HepG2 (cell line): Measurements from ENCODE around the gene DDR1. TPM values are rescaled to one million over a fixed set of nuclear protein-coding genes. Genes with fewer than 3 reads are reported as not detected.
A peak's percentile ranks its signal among the peaks of the same experiment; 100 is the strongest.

Experiments
- CBFB ChIP-seq: sonication (generic); formaldehyde crosslinking; IDR thresholded peaks from 2 replicates; pipeline ENCODE4 v1.4.0; 2020; ENCODE audit warnings: missing genetic modification reagents
- DPF2 ChIP-seq: sonication (generic); formaldehyde crosslinking; IDR thresholded peaks from 2 replicates; pipeline ENCODE4 v1.4.0; 2020; ENCODE audit warnings: mild to moderate bottlenecking, low read depth, missing genetic modification reagents, borderline replicate concordance
- ETS1 ChIP-seq: sonication (generic); formaldehyde crosslinking; IDR thresholded peaks from 2 replicates; pipeline ENCODE4 v1.4.0; 2020; ENCODE audit warnings: missing genetic modification reagents
- KLF6 ChIP-seq: IDR thresholded peaks from 2 replicates; pipeline ENCODE4 v1.8.0; 2016; ENCODE audit warnings: missing biosample characterization, missing genetic modification reagents
- MAX ChIP-seq: IDR thresholded peaks from 2 replicates; pipeline ENCODE4 v1.6.1; 2012; ENCODE audit warnings: inconsistent platforms
- MED13 ChIP-seq: sonication (generic); formaldehyde crosslinking; IDR thresholded peaks from 2 replicates; pipeline ENCODE4 v1.5.0; 2020; ENCODE audit warnings: missing genetic modification reagents
- MLXIP ChIP-seq: sonication (generic); formaldehyde crosslinking; IDR thresholded peaks from 2 replicates; pipeline ENCODE4 v1.9.0; 2021; ENCODE audit warnings: missing genetic modification reagents, borderline replicate concordance
- MTA1 ChIP-seq: sonication (generic); formaldehyde crosslinking; IDR thresholded peaks from 2 replicates; pipeline ENCODE4 v1.4.0; 2020; ENCODE audit warnings: missing genetic modification reagents, mild to moderate bottlenecking, borderline replicate concordance
- NAIF1 ChIP-seq: sonication (generic); formaldehyde crosslinking; IDR thresholded peaks from 2 replicates; pipeline ENCODE4 v1.5.0; 2020; ENCODE audit warnings: mild to moderate bottlenecking, missing genetic modification reagents, borderline replicate concordance
- NFIB ChIP-seq: sonication (generic); formaldehyde crosslinking; IDR thresholded peaks from 2 replicates; pipeline ENCODE4 v1.9.0; 2021; ENCODE audit warnings: missing genetic modification reagents, mild to moderate bottlenecking, borderline replicate concordance
- NONO ChIP-seq, 2 experiments: fragments of 450-650 bp in 1 of 2; sonication (generic) in 1 of 2; formaldehyde crosslinking in 1 of 2; IDR thresholded peaks in 1 of 2; conservative IDR thresholded peaks in 1 of 2; 2 replicates each; pipeline versions ENCODE4 v1.6.1 to v1.8.0; 2017 to 2022; ENCODE audit warnings: mild to moderate bottlenecking in 1 of 2, missing genetic modification reagents in 1 of 2, moderate library complexity in 1 of 2
- TAF1 ChIP-seq: sonication (generic); formaldehyde crosslinking; IDR thresholded peaks from 2 replicates; pipeline ENCODE4 v1.4.0; 2020; ENCODE audit warnings: missing genetic modification reagents
- ZNF20 ChIP-seq: sonication (generic); formaldehyde crosslinking; IDR thresholded peaks from 2 replicates; pipeline ENCODE4 v1.4.0; 2020; ENCODE audit warnings: mild to moderate bottlenecking, moderate library complexity, missing genetic modification reagents
- ZNF224 ChIP-seq: sonication (generic); formaldehyde crosslinking; IDR thresholded peaks from 2 replicates; pipeline ENCODE4 v1.5.0; 2020; ENCODE audit warnings: mild to moderate bottlenecking, missing genetic modification reagents
- ZNF264 ChIP-seq: sonication (generic); formaldehyde crosslinking; IDR thresholded peaks from 2 replicates; pipeline ENCODE4 v1.4.0; 2020; ENCODE audit warnings: missing genetic modification reagents
- ZNF382 ChIP-seq: sonication (generic); formaldehyde crosslinking; IDR thresholded peaks from 2 replicates; pipeline ENCODE4 v1.5.0; 2020; ENCODE audit warnings: missing genetic modification reagents, mild to moderate bottlenecking, borderline replicate concordance
- ZNF616 ChIP-seq: sonication (generic); formaldehyde crosslinking; IDR thresholded peaks from 2 replicates; pipeline ENCODE4 v1.5.0; 2020; ENCODE audit warnings: low read depth, mild to moderate bottlenecking, missing genetic modification reagents
- ZNF619 ChIP-seq: sonication (generic); formaldehyde crosslinking; IDR thresholded peaks from 2 replicates; pipeline ENCODE4 v1.4.0; 2020; ENCODE audit warnings: mild to moderate bottlenecking, missing genetic modification reagents
- ZNF766 ChIP-seq: sonication (generic); formaldehyde crosslinking; IDR thresholded peaks from 2 replicates; pipeline ENCODE4 v1.5.0; 2020; ENCODE audit warnings: missing genetic modification reagents, borderline replicate concordance
- ZNF777 ChIP-seq: sonication (generic); formaldehyde crosslinking; IDR thresholded peaks from 2 replicates; pipeline ENCODE4 v1.4.0; 2020; ENCODE audit warnings: missing genetic modification reagents
- ZUFSP ChIP-seq: sonication (generic); formaldehyde crosslinking; IDR thresholded peaks from 2 replicates; pipeline ENCODE4 v1.9.0; 2021; ENCODE audit warnings: missing genetic modification reagents, mild to moderate bottlenecking, borderline replicate concordance
- polyA plus RNA-seq, 8 experiments: library from polyadenylated mRNA; depleted of rRNA in 3 of 8; stranded (reverse) in 7 of 8; unstranded in 1 of 8; fragments of >200 nt; fragmentation: Illumina TruSeq in 4 of 8; extraction: Trizol in 4 of 8; gene quantifications; 2 replicates each; pipeline versions ENCODE4 v1.2.1 to v1.2.3, GENCODE V29; 2011 to 2016; ENCODE audit warnings: low read depth in 4 of 8, missing spikeins in 1 of 8, mixed read lengths in 1 of 8; ENCODE audit not compliant: insufficient read depth in 1 of 8
- total RNA-seq, 5 experiments: library from RNA; depleted of rRNA; stranded (reverse); fragments of >200 nt; fragmentation: Illumina TruSeq; extraction: Trizol; gene quantifications; 2 replicates each; pipeline ENCODE4 v1.2.3, GENCODE V29; 2016; ENCODE audit warnings: low read depth in 1 of 5

The DDR1 gene
- total and polyA plus RNA-seq, 2 of the 13 experiments (the other 11 are each of a cell fraction or from before 2014, with no cell fraction given), result 16.7 to 20.2 TPM

GRCh38 chr6:30877419-30878262, 6.7 kb upstream of the DDR1 start (continued):
- no peak for TF ChIP-seq MLXIP (CRISPR knock-in tag)
- peak; percentile 67; the same call in 1 of the 2 replicates for TF ChIP-seq ZNF766 (CRISPR knock-in tag)
- TF ChIP-seq CBFB (CRISPR knock-in tag), result peak; percentile 51; the same call in 1 of the 2 replicates
- no peak for TF ChIP-seq ZNF616
- no peak for TF ChIP-seq ZNF224 (CRISPR knock-in tag)
- no peak for TF ChIP-seq ZNF382 (CRISPR knock-in tag)
- TF ChIP-seq KLF6 (CRISPR knock-in tag), result peak; percentile 81
- no peak for TF ChIP-seq NONO (IDR thresholded peaks at IDR 0.05)
- 0 out of 2 replicates have a peak, but pooled peaks have one; percentile 26 for TF ChIP-seq NONO (CRISPR knock-in tag; conservative IDR thresholded peaks at IDR 0.05)
- TF ChIP-seq ZNF20 (CRISPR knock-in tag), result no peak
- no peak for TF ChIP-seq ZUFSP (CRISPR knock-in tag)
- TF ChIP-seq ZNF777 (CRISPR knock-in tag), result no peak
- no peak for TF ChIP-seq NAIF1 (CRISPR knock-in tag)
- no peak for TF ChIP-seq ETS1 (CRISPR knock-in tag)
- TF ChIP-seq NFIB (CRISPR knock-in tag), result no peak
- TF ChIP-seq DPF2, result no peak
- TF ChIP-seq MED13 (CRISPR knock-in tag), result no peak
- TF ChIP-seq ZNF619 (CRISPR knock-in tag), result no peak
- TF ChIP-seq ZNF264 (CRISPR knock-in tag), result 0 out of 2 replicates have a peak, but pooled peaks have one; percentile 29
- no peak; the same call in 1 of the 2 replicates for TF ChIP-seq MAX
- TF ChIP-seq TAF1 (CRISPR knock-in tag), result peak; percentile 20; the same call in 1 of the 2 replicates
- TF ChIP-seq MTA1 (CRISPR knock-in tag), result no peak
